H9 (cell line): ENCODE data around the gene LRRC74B. TPM values are rescaled to one million over a fixed set of nuclear protein-coding genes. Genes with fewer than 3 reads are reported as not detected.

Experiments used
- DNase-seq: peaks from one replicate; pipeline ENCODE4 v3.0.0-alpha.2; 2017
- H2AFZ ChIP-seq: one replicate; pipeline ENCODE4 v1.6.1; 2013; ENCODE audit warnings: mild to moderate bottlenecking, low read length, control low read depth, moderate library complexity
- H2AK5ac ChIP-seq: 2 replicates; pipeline ENCODE4 v1.6.1; 2013; ENCODE audit warnings: low read length, control low read depth, mixed read lengths; ENCODE audit not compliant: insufficient read length
- H2BK120ac ChIP-seq: one replicate; pipeline ENCODE4 v1.6.1; 2013; ENCODE audit warnings: low read depth, mild to moderate bottlenecking, low read length, control low read depth, inconsistent platforms; ENCODE audit not compliant: poor library complexity, severe bottlenecking
- H2BK12ac ChIP-seq: 2 replicates; pipeline ENCODE4 v1.6.1; 2013; ENCODE audit warnings: low read length, control low read depth, mixed read lengths, low read depth; ENCODE audit not compliant: insufficient read length
- H2BK15ac ChIP-seq: 2 replicates; pipeline ENCODE4 v1.6.1; 2013; ENCODE audit warnings: low read depth, low read length, control low read depth
- H2BK20ac ChIP-seq: one replicate; pipeline ENCODE4 v1.6.1; 2013; ENCODE audit warnings: low read depth, mild to moderate bottlenecking, low read length, control low read depth, inconsistent platforms; ENCODE audit not compliant: poor library complexity, severe bottlenecking
- H2BK5ac ChIP-seq: 2 replicates; pipeline ENCODE4 v1.6.1; 2013; ENCODE audit warnings: low read length, control low read depth, mixed read lengths; ENCODE audit not compliant: insufficient read length
- H3K14ac ChIP-seq: 2 replicates; pipeline ENCODE4 v1.6.1; 2013; ENCODE audit warnings: low read length, control low read depth; ENCODE audit not compliant: insufficient read depth
- H3K18ac ChIP-seq: 2 replicates; pipeline ENCODE4 v1.6.1; 2013; ENCODE audit warnings: low read depth, mild to moderate bottlenecking, mixed read lengths, low read length, control low read depth; ENCODE audit not compliant: insufficient read length
- H3K23ac ChIP-seq: 2 replicates; pipeline ENCODE4 v1.6.1; 2013; ENCODE audit warnings: low read length, control low read depth, mixed read lengths, low read depth; ENCODE audit not compliant: insufficient read length
- H3K23me2 ChIP-seq: 2 replicates; pipeline ENCODE4 v1.6.1; 2013; ENCODE audit warnings: low read depth, mild to moderate bottlenecking, mixed read lengths, low read length, control low read depth; ENCODE audit not compliant: insufficient read length, poor library complexity, severe bottlenecking
- H3K27ac ChIP-seq: 2 replicates; pipeline ENCODE4 v1.5.1; 2013; ENCODE audit warnings: low read length, control low read depth, mixed read lengths, low read depth; ENCODE audit not compliant: insufficient read length
- H3K27me3 ChIP-seq: 2 replicates; pipeline ENCODE4 v1.6.1; 2013; ENCODE audit warnings: low read length, control low read depth, inconsistent platforms; ENCODE audit not compliant: insufficient read depth
- H3K4ac ChIP-seq: 2 replicates; pipeline ENCODE4 v1.6.1; 2013; ENCODE audit warnings: low read depth, mild to moderate bottlenecking, control low read depth, inconsistent platforms, low read length, moderate library complexity
- H3K4me1 ChIP-seq: 2 replicates; pipeline ENCODE4 v1.6.1; 2013; ENCODE audit warnings: low read length, control low read depth, inconsistent platforms; ENCODE audit not compliant: insufficient read depth
- H3K4me2 ChIP-seq: 2 replicates; pipeline ENCODE4 v1.6.1; 2013; ENCODE audit warnings: low read length, control low read depth, mixed read lengths; ENCODE audit not compliant: insufficient read length, insufficient read depth
- H3K56ac ChIP-seq: 2 replicates; pipeline ENCODE4 v1.6.1; 2013; ENCODE audit warnings: low read depth, mild to moderate bottlenecking, mixed read lengths, low read length, control low read depth; ENCODE audit not compliant: insufficient read length
- H3K79me1 ChIP-seq: 2 replicates; pipeline ENCODE4 v1.6.1; 2013; ENCODE audit warnings: low read depth, mild to moderate bottlenecking, moderate library complexity, low read length, control low read depth, inconsistent platforms; ENCODE audit not compliant: insufficient read depth, poor library complexity, severe bottlenecking
- H3K79me2 ChIP-seq: 2 replicates; pipeline ENCODE4 v1.6.1; 2013; ENCODE audit warnings: low read length, control low read depth, inconsistent platforms; ENCODE audit not compliant: insufficient read depth
- H3K9ac ChIP-seq: 2 replicates; pipeline ENCODE4 v1.6.1; 2013; ENCODE audit warnings: low read length, control low read depth, mixed read lengths; ENCODE audit not compliant: insufficient read length; ENCODE audit errors: extremely low read depth
- H3K9me3 ChIP-seq: one replicate; pipeline ENCODE4 v1.6.1; 2013; ENCODE audit warnings: low read depth, low read length, inconsistent platforms; ENCODE audit not compliant: control insufficient read depth
- H3T11ph ChIP-seq: one replicate; pipeline ENCODE4 v1.6.1; 2013; ENCODE audit warnings: mild to moderate bottlenecking, low read length, control low read depth, inconsistent platforms
- H4K20me1 ChIP-seq: one replicate; pipeline ENCODE4 v1.6.1; 2013; ENCODE audit not compliant: control insufficient read depth, insufficient read length, insufficient read depth
- H4K5ac ChIP-seq: 2 replicates; pipeline ENCODE4 v1.6.1; 2013; ENCODE audit warnings: low read depth, mild to moderate bottlenecking, mixed read lengths, low read length, control low read depth; ENCODE audit not compliant: insufficient read length
- H4K8ac ChIP-seq: replicated peaks from 2 replicates; pipeline ENCODE4 v1.6.1; 2013; ENCODE audit warnings: low read length, control low read depth, mixed read lengths, low read depth; ENCODE audit not compliant: insufficient read length
- H4K91ac ChIP-seq: 2 replicates; pipeline ENCODE4 v1.6.1; 2013; ENCODE audit warnings: low read depth, mild to moderate bottlenecking, moderate library complexity, mixed read lengths, low read length, control low read depth; ENCODE audit not compliant: insufficient read length
- H3K27ac Mint-ChIP-seq, 3 experiments: 2 replicates in 2 of 3; 3 replicates in 1 of 3; pipeline ENCODE4 v1.8.0; 2020 to 2021; ENCODE audit warnings: mixed read lengths in 3 of 3, mild to moderate bottlenecking in 1 of 3, moderate library complexity in 1 of 3
- H3K27me3 Mint-ChIP-seq: 2 replicates; pipeline ENCODE4 v1.8.0; 2021; ENCODE audit warnings: low read depth, mild to moderate bottlenecking, moderate library complexity, mixed read lengths
- H3K36me3 Mint-ChIP-seq, 3 experiments: 2 replicates in 2 of 3; 3 replicates in 1 of 3; pipeline ENCODE4 v1.8.0; 2020 to 2021; ENCODE audit warnings: low read depth in 3 of 3, mixed read lengths in 3 of 3; ENCODE audit not compliant: insufficient read depth in 1 of 3
- H3K4me1 Mint-ChIP-seq, 2 experiments: 2 replicates each; pipeline ENCODE4 v1.8.0; 2020; ENCODE audit warnings: mixed read lengths in 2 of 2
- H3K4me3 Mint-ChIP-seq, 2 experiments: 2 replicates in 1 of 2; 3 replicates in 1 of 2; pipeline ENCODE4 v1.8.0; 2020 to 2021; ENCODE audit warnings: mild to moderate bottlenecking in 2 of 2, mixed read lengths in 2 of 2, moderate library complexity in 1 of 2
- H3K9me3 Mint-ChIP-seq, 2 experiments: 2 replicates in 1 of 2; 3 replicates in 1 of 2; pipeline ENCODE4 v1.8.0; 2020; ENCODE audit warnings: mild to moderate bottlenecking in 2 of 2, mixed read lengths in 2 of 2, moderate library complexity in 1 of 2
- WGBS: extraction: QIAGEN DNeasy Blood & Tissue Kit; methylation state at CpG from one replicate; pipeline ENCODE4 v1.1.7; 2013; ENCODE audit warnings: missing lambda C conversion rate, low lambda C conversion rate, mixed read lengths; ENCODE audit not compliant: insufficient read length; ENCODE audit errors: extremely low coverage; 5-methylcytosine and 5-hydroxymethylcytosine counted together
- total RNA-seq: library from RNA; stranded (reverse); gene quantifications from 2 replicates; pipeline ENCODE4 v1.2.1, GENCODE V29; 2021
- TF ChIP-seq, protein P1 (sequence below): fragments of 200-600 bp; sonication (generic); conservative IDR thresholded peaks from 3 replicates; pipeline ENCODE4 v1.8.0; 2021; ENCODE audit warnings: antibody characterized with exemption, mild to moderate bottlenecking

LRRC74B gene
- total RNA-seq, 1 experiment from 2014 or later: not detected

DNA sequence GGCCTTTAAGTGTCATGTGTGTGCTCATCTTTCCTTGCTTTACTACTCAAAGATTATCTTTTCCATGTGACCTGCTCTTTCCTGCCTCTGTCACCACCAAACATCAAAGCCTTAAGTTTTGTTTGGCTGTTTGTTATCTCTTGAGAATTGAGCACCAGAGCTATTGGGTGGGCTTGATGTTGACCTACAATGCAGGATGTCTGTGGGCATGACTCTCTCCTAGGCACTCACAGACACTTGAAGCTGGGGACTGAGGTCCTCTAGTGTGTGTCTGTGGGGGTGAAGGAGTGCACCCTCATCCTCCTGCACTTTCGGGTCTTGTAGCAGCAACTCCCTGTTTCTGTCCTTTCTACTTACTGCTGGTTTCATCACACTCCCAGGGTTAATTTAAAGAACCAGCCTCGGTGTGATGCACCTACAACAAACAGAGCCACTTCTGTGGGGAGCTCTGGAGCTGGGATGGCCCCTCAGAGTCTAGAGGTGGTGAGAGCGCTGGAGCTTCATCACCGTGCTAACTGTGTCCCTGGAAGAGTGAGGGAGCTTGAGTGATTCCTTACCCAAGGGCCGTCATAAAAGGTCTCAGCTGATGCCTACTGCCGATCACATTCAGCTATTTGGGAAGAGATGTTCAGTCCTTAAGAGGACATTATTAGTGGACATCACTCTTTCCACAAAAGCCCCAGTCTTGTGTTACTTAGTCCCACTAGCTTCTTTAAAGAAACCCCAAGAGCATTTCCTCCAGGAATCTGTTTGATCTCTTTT, 56.3 kb downstream of the LRRC74B start:
- H3K4ac ChIP-seq: no peak overlapping the region
- no peak overlapping the region for H2BK15ac ChIP-seq
- no peak overlapping the region for H3K4me3 Mint-ChIP-seq
- no peak overlapping the region for H3K27ac ChIP-seq
- peaks cover 34% of the 10 kb centered on the region for H3K27me3 Mint-ChIP-seq
- no peak overlapping the region for H2BK5ac ChIP-seq
- H4K8ac ChIP-seq: no peak overlapping the region
- H2BK120ac ChIP-seq: no peak overlapping the region
- no peaks in the 10 kb centered on the region for H3K79me1 ChIP-seq
- no peak overlapping the region for H3T11ph ChIP-seq
- H3K27ac Mint-ChIP-seq: no peak overlapping the region
- no peak overlapping the region for H4K5ac ChIP-seq
- no peaks in the 10 kb centered on the region for H3K9me3 ChIP-seq
- H2BK12ac ChIP-seq: no peak overlapping the region
- no peak overlapping the region for H2AK5ac ChIP-seq
- no peak overlapping the region for H3K9ac ChIP-seq
- no peaks in the 10 kb centered on the region for H3K23me2 ChIP-seq
- H3K56ac ChIP-seq: no peak overlapping the region
- no peak overlapping the region for H2AFZ ChIP-seq
- no peak overlapping the region for H4K91ac ChIP-seq
- peaks cover 10 to 15% of the 10 kb centered on the region in 2 experiments for H3K4me1 Mint-ChIP-seq
- no CpG with 5 or more reads among the region's 6 CpGs for WGBS
- H3K14ac ChIP-seq: no peak overlapping the region
- TF ChIP-seq, protein P1, sequence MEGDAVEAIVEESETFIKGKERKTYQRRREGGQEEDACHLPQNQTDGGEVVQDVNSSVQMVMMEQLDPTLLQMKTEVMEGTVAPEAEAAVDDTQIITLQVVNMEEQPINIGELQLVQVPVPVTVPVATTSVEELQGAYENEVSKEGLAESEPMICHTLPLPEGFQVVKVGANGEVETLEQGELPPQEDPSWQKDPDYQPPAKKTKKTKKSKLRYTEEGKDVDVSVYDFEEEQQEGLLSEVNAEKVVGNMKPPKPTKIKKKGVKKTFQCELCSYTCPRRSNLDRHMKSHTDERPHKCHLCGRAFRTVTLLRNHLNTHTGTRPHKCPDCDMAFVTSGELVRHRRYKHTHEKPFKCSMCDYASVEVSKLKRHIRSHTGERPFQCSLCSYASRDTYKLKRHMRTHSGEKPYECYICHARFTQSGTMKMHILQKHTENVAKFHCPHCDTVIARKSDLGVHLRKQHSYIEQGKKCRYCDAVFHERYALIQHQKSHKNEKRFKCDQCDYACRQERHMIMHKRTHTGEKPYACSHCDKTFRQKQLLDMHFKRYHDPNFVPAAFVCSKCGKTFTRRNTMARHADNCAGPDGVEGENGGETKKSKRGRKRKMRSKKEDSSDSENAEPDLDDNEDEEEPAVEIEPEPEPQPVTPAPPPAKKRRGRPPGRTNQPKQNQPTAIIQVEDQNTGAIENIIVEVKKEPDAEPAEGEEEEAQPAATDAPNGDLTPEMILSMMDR: no peak
- no peaks in the 10 kb centered on the region for H4K20me1 ChIP-seq
- DNase-seq: no peak
- H3K36me3 Mint-ChIP-seq: no peaks in the 10 kb centered on the region
- H3K27me3 ChIP-seq: no peaks in the 10 kb centered on the region
- H3K18ac ChIP-seq: no peak overlapping the region
- no peak overlapping the region for H3K23ac ChIP-seq
- H3K9me3 Mint-ChIP-seq: no peaks in the 10 kb centered on the region
- H3K79me2 ChIP-seq: no peaks in the 10 kb centered on the region
- no peak overlapping the region for H3K4me2 ChIP-seq
- no peak overlapping the region for H2BK20ac ChIP-seq
- H3K4me1 ChIP-seq: no peaks in the 10 kb centered on the region; the same call in 1 of the 2 replicates
